H9 (cell line): ENCODE data around the gene C1RL. TPM values are rescaled to one million over a fixed set of nuclear protein-coding genes. Genes with fewer than 3 reads are reported as not detected.

Experiments
- DNase-seq: peaks from one replicate; pipeline ENCODE4 v3.0.0-alpha.2; 2017
- H2AFZ ChIP-seq: one replicate; pipeline ENCODE4 v1.6.1; 2013; ENCODE audit warnings: mild to moderate bottlenecking, low read length, control low read depth, moderate library complexity
- H2AK5ac ChIP-seq: 2 replicates; pipeline ENCODE4 v1.6.1; 2013; ENCODE audit warnings: low read length, control low read depth, mixed read lengths; ENCODE audit not compliant: insufficient read length
- H2BK120ac ChIP-seq: one replicate; pipeline ENCODE4 v1.6.1; 2013; ENCODE audit warnings: low read depth, mild to moderate bottlenecking, low read length, control low read depth, inconsistent platforms; ENCODE audit not compliant: poor library complexity, severe bottlenecking
- H2BK12ac ChIP-seq: 2 replicates; pipeline ENCODE4 v1.6.1; 2013; ENCODE audit warnings: low read length, control low read depth, mixed read lengths, low read depth; ENCODE audit not compliant: insufficient read length
- H2BK15ac ChIP-seq: 2 replicates; pipeline ENCODE4 v1.6.1; 2013; ENCODE audit warnings: low read depth, low read length, control low read depth
- H2BK20ac ChIP-seq: one replicate; pipeline ENCODE4 v1.6.1; 2013; ENCODE audit warnings: low read depth, mild to moderate bottlenecking, low read length, control low read depth, inconsistent platforms; ENCODE audit not compliant: poor library complexity, severe bottlenecking
- H2BK5ac ChIP-seq: 2 replicates; pipeline ENCODE4 v1.6.1; 2013; ENCODE audit warnings: low read length, control low read depth, mixed read lengths; ENCODE audit not compliant: insufficient read length
- H3K14ac ChIP-seq: 2 replicates; pipeline ENCODE4 v1.6.1; 2013; ENCODE audit warnings: low read length, control low read depth; ENCODE audit not compliant: insufficient read depth
- H3K18ac ChIP-seq: 2 replicates; pipeline ENCODE4 v1.6.1; 2013; ENCODE audit warnings: low read depth, mild to moderate bottlenecking, mixed read lengths, low read length, control low read depth; ENCODE audit not compliant: insufficient read length
- H3K23ac ChIP-seq: 2 replicates; pipeline ENCODE4 v1.6.1; 2013; ENCODE audit warnings: low read length, control low read depth, mixed read lengths, low read depth; ENCODE audit not compliant: insufficient read length
- H3K23me2 ChIP-seq: 2 replicates; pipeline ENCODE4 v1.6.1; 2013; ENCODE audit warnings: low read depth, mild to moderate bottlenecking, mixed read lengths, low read length, control low read depth; ENCODE audit not compliant: insufficient read length, poor library complexity, severe bottlenecking
- H3K27ac ChIP-seq: 2 replicates; pipeline ENCODE4 v1.5.1; 2013; ENCODE audit warnings: low read length, control low read depth, mixed read lengths, low read depth; ENCODE audit not compliant: insufficient read length
- H3K27me3 ChIP-seq: 2 replicates; pipeline ENCODE4 v1.6.1; 2013; ENCODE audit warnings: low read length, control low read depth, inconsistent platforms; ENCODE audit not compliant: insufficient read depth
- H3K4ac ChIP-seq: 2 replicates; pipeline ENCODE4 v1.6.1; 2013; ENCODE audit warnings: low read depth, mild to moderate bottlenecking, control low read depth, inconsistent platforms, low read length, moderate library complexity
- H3K4me1 ChIP-seq: 2 replicates; pipeline ENCODE4 v1.6.1; 2013; ENCODE audit warnings: low read length, control low read depth, inconsistent platforms; ENCODE audit not compliant: insufficient read depth
- H3K4me2 ChIP-seq: 2 replicates; pipeline ENCODE4 v1.6.1; 2013; ENCODE audit warnings: low read length, control low read depth, mixed read lengths; ENCODE audit not compliant: insufficient read length, insufficient read depth
- H3K56ac ChIP-seq: 2 replicates; pipeline ENCODE4 v1.6.1; 2013; ENCODE audit warnings: low read depth, mild to moderate bottlenecking, mixed read lengths, low read length, control low read depth; ENCODE audit not compliant: insufficient read length
- H3K79me1 ChIP-seq: 2 replicates; pipeline ENCODE4 v1.6.1; 2013; ENCODE audit warnings: low read depth, mild to moderate bottlenecking, moderate library complexity, low read length, control low read depth, inconsistent platforms; ENCODE audit not compliant: insufficient read depth, poor library complexity, severe bottlenecking
- H3K79me2 ChIP-seq: 2 replicates; pipeline ENCODE4 v1.6.1; 2013; ENCODE audit warnings: low read length, control low read depth, inconsistent platforms; ENCODE audit not compliant: insufficient read depth
- H3K9ac ChIP-seq: 2 replicates; pipeline ENCODE4 v1.6.1; 2013; ENCODE audit warnings: low read length, control low read depth, mixed read lengths; ENCODE audit not compliant: insufficient read length; ENCODE audit errors: extremely low read depth
- H3K9me3 ChIP-seq: one replicate; pipeline ENCODE4 v1.6.1; 2013; ENCODE audit warnings: low read depth, low read length, inconsistent platforms; ENCODE audit not compliant: control insufficient read depth
- H3T11ph ChIP-seq: one replicate; pipeline ENCODE4 v1.6.1; 2013; ENCODE audit warnings: mild to moderate bottlenecking, low read length, control low read depth, inconsistent platforms
- H4K20me1 ChIP-seq: one replicate; pipeline ENCODE4 v1.6.1; 2013; ENCODE audit not compliant: control insufficient read depth, insufficient read length, insufficient read depth
- H4K5ac ChIP-seq: 2 replicates; pipeline ENCODE4 v1.6.1; 2013; ENCODE audit warnings: low read depth, mild to moderate bottlenecking, mixed read lengths, low read length, control low read depth; ENCODE audit not compliant: insufficient read length
- H4K8ac ChIP-seq: replicated peaks from 2 replicates; pipeline ENCODE4 v1.6.1; 2013; ENCODE audit warnings: low read length, control low read depth, mixed read lengths, low read depth; ENCODE audit not compliant: insufficient read length
- H4K91ac ChIP-seq: 2 replicates; pipeline ENCODE4 v1.6.1; 2013; ENCODE audit warnings: low read depth, mild to moderate bottlenecking, moderate library complexity, mixed read lengths, low read length, control low read depth; ENCODE audit not compliant: insufficient read length
- H3K27ac Mint-ChIP-seq, 3 experiments: 2 replicates in 2 of 3; 3 replicates in 1 of 3; pipeline ENCODE4 v1.8.0; 2020 to 2021; ENCODE audit warnings: mixed read lengths in 3 of 3, mild to moderate bottlenecking in 1 of 3, moderate library complexity in 1 of 3
- H3K27me3 Mint-ChIP-seq: 2 replicates; pipeline ENCODE4 v1.8.0; 2021; ENCODE audit warnings: low read depth, mild to moderate bottlenecking, moderate library complexity, mixed read lengths
- H3K36me3 Mint-ChIP-seq, 3 experiments: 2 replicates in 2 of 3; 3 replicates in 1 of 3; pipeline ENCODE4 v1.8.0; 2020 to 2021; ENCODE audit warnings: low read depth in 3 of 3, mixed read lengths in 3 of 3; ENCODE audit not compliant: insufficient read depth in 1 of 3
- H3K4me1 Mint-ChIP-seq, 2 experiments: 2 replicates each; pipeline ENCODE4 v1.8.0; 2020; ENCODE audit warnings: mixed read lengths in 2 of 2
- H3K4me3 Mint-ChIP-seq, 2 experiments: 2 replicates in 1 of 2; 3 replicates in 1 of 2; pipeline ENCODE4 v1.8.0; 2020 to 2021; ENCODE audit warnings: mild to moderate bottlenecking in 2 of 2, mixed read lengths in 2 of 2, moderate library complexity in 1 of 2
- H3K9me3 Mint-ChIP-seq, 2 experiments: 2 replicates in 1 of 2; 3 replicates in 1 of 2; pipeline ENCODE4 v1.8.0; 2020; ENCODE audit warnings: mild to moderate bottlenecking in 2 of 2, mixed read lengths in 2 of 2, moderate library complexity in 1 of 2
- WGBS: extraction: QIAGEN DNeasy Blood & Tissue Kit; methylation state at CpG from one replicate; pipeline ENCODE4 v1.1.7; 2013; ENCODE audit warnings: missing lambda C conversion rate, low lambda C conversion rate, mixed read lengths; ENCODE audit not compliant: insufficient read length; ENCODE audit errors: extremely low coverage; 5-methylcytosine and 5-hydroxymethylcytosine counted together
- total RNA-seq: library from RNA; stranded (reverse); gene quantifications from 2 replicates; pipeline ENCODE4 v1.2.1, GENCODE V29; 2021
- TF ChIP-seq, protein P1 (sequence below): fragments of 200-600 bp; sonication (generic); conservative IDR thresholded peaks from 3 replicates; pipeline ENCODE4 v1.8.0; 2021; ENCODE audit warnings: antibody characterized with exemption, mild to moderate bottlenecking

C1RL gene
- total RNA-seq, 1 experiment from 2014 or later = 15.1 TPM

DNA sequence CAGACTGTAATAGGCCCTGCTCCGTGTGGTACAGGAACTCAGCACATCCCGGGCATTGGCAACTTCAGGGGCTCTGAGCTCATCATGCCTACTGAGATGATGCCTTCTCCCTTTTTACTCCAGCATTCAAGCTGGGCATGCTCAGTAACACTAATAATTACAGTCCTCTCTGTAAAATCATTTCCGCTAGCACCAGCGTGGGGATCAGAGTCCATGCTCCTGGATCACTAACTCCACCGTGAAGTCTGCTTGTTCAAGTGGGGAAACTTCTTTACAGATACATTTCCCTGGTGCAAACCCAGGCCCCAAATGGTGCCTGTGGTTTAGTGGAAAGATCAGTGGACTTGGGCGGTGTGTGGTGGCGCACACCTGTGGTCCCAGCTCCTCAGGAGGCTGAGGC, 37.9 kb upstream of the C1RL start:
- Histone ChIP-seq H3K79me1 (no peaks in the 10 kb centered on the region), H3T11ph (no peak overlapping the region), H2BK12ac (no peak overlapping the region), H2BK20ac (no peak overlapping the region), H3K79me2 (no peaks in the 10 kb centered on the region), H2BK5ac (no peak overlapping the region), H3K56ac (no peak overlapping the region), H3K23me2 (no peaks in the 10 kb centered on the region), H3K18ac (no peak overlapping the region), H3K27ac (no peak overlapping the region), H2BK120ac (no peak overlapping the region), H3K23ac (no peak overlapping the region), H4K91ac (no peak overlapping the region), H2BK15ac (no peak overlapping the region), H4K5ac (no peak overlapping the region), H3K9ac (no peak overlapping the region), H3K4me1 (no peaks in the 10 kb centered on the region), H2AK5ac (no peak overlapping the region), H4K20me1 (no peaks in the 10 kb centered on the region), H3K27me3 (no peaks in the 10 kb centered on the region), H3K14ac (no peak overlapping the region), H3K4me2 (no peak overlapping the region), H2AFZ (no peak overlapping the region), H3K9me3 (no peaks in the 10 kb centered on the region), H4K8ac (no peak overlapping the region), H3K4ac (no peak overlapping the region)
- WGBS = no CpG with 5 or more reads among the region's 7 CpGs
- Mint-ChIP-seq H3K9me3 (no peaks in the 10 kb centered on the region), H3K27me3 (no peaks in the 10 kb centered on the region; the same call in 1 of the 2 replicates), H3K36me3 (peaks cover 3 to 48% (median 40%) of the 10 kb centered on the region in 3 experiments), H3K27ac (no peak overlapping the region), H3K4me1 (no peaks in the 10 kb centered on the region), H3K4me3 (no peak overlapping the region)
- TF ChIP-seq, protein P1, sequence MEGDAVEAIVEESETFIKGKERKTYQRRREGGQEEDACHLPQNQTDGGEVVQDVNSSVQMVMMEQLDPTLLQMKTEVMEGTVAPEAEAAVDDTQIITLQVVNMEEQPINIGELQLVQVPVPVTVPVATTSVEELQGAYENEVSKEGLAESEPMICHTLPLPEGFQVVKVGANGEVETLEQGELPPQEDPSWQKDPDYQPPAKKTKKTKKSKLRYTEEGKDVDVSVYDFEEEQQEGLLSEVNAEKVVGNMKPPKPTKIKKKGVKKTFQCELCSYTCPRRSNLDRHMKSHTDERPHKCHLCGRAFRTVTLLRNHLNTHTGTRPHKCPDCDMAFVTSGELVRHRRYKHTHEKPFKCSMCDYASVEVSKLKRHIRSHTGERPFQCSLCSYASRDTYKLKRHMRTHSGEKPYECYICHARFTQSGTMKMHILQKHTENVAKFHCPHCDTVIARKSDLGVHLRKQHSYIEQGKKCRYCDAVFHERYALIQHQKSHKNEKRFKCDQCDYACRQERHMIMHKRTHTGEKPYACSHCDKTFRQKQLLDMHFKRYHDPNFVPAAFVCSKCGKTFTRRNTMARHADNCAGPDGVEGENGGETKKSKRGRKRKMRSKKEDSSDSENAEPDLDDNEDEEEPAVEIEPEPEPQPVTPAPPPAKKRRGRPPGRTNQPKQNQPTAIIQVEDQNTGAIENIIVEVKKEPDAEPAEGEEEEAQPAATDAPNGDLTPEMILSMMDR = no peak
- no peak for DNase-seq
